Ramos (cell line): ENCODE data around the gene FTSJ1.

Source experiments
- in situ Hi-C: fragments of 300-500 bp; cut with MboI; formaldehyde crosslinking; loops from one replicate; pipeline ENCODE4 v1.14.3; 2022; ENCODE audit warnings: low sequenced_read_pairs; ENCODE audit not compliant: unreplicated experiment

The FTSJ1 gene

GRCh38 chrX:48475774-48476577 is at the start of gene FTSJ1:
Gene FTSJ1, plus strand, starts transcription at chrX:48476199. Its CDS starts 1,849 bp downstream, at chrX:48478048.
- in situ Hi-C loops: no loop called here

GRCh38 chrX:48427027-48427716 is 48.8 kb upstream of the FTSJ1 start:
- in situ Hi-C loops: loop anchor here (25.0 kb wide), 1 partner anchor 165 kb away; the partner anchor contains the start of gene SSX1

- in situ Hi-C loops: loop anchor here (25.0 kb wide), 1 partner anchor 167 kb away; the partner anchor contains the start of gene SSX1
Observed at GRCh38 chrX:48429606-48430005, 46.4 kb upstream of the FTSJ1 start.

- in situ Hi-C loops: loop anchor here (25.0 kb wide), 1 partner anchor 168 kb away; the partner anchor contains the start of gene SSX1
Observed at GRCh38 chrX:48430166-48430565, 45.8 kb upstream of the FTSJ1 start.

- in situ Hi-C loops: loop anchor here (25.0 kb wide), 1 partner anchor 171 kb away; the partner anchor contains the start of gene SSX1
Observed at GRCh38 chrX:48433713-48434112, 42.3 kb upstream of the FTSJ1 start.

- in situ Hi-C loops: loop anchor here (25.0 kb wide), 1 partner anchor 185 kb away; the partner anchor contains the start of gene SSX1
Observed at GRCh38 chrX:48447201-48447600, 28.8 kb upstream of the FTSJ1 start.

- in situ Hi-C loops: no loop called here
Observed at GRCh38 chrX:48450076-48450475, 25.9 kb upstream of the FTSJ1 start.

GRCh38 chrX:48451708-48452107 is 24.3 kb upstream of the FTSJ1 start:
- in situ Hi-C loops: no loop called here

GRCh38 chrX:48456628-48457331 is 19.2 kb upstream of the FTSJ1 start:
- in situ Hi-C loops: no loop called here

GRCh38 chrX:48458711-48459110 is 17.3 kb upstream of the FTSJ1 start:
- in situ Hi-C loops: no loop called here

- in situ Hi-C loops: no loop called here
Observed at GRCh38 chrX:48459483-48459882, 16.5 kb upstream of the FTSJ1 start.

GRCh38 chrX:48460031-48460430 is 16.0 kb upstream of the FTSJ1 start:
- in situ Hi-C loops: no loop called here

- in situ Hi-C loops: no loop called here
Observed at GRCh38 chrX:48460606-48461005, 15.4 kb upstream of the FTSJ1 start.

- in situ Hi-C loops: no loop called here
Observed at GRCh38 chrX:48461830-48462229, 14.2 kb upstream of the FTSJ1 start.

GRCh38 chrX:48465336-48465933 is 10.6 kb upstream of the FTSJ1 start:
- in situ Hi-C loops: no loop called here

- in situ Hi-C loops: no loop called here
Observed at GRCh38 chrX:48466696-48467095, 9.3 kb upstream of the FTSJ1 start.

- in situ Hi-C loops: no loop called here
Observed at GRCh38 chrX:48467281-48467761, 8.7 kb upstream of the FTSJ1 start.

GRCh38 chrX:48468247-48468671 is 7.7 kb upstream of the FTSJ1 start:
- in situ Hi-C loops: no loop called here

- in situ Hi-C loops: no loop called here
Observed at GRCh38 chrX:48468693-48469691, 7.0 kb upstream of the FTSJ1 start.
